LHCN-M2 (cell line): ENCODE measurements around the gene COL18A1. TPM values are rescaled to one million over a fixed set of nuclear protein-coding genes. Genes with fewer than 3 reads are reported as not detected.
"Not testable (repeated sequence)": the region's sequence is repeated elsewhere in the genome, so short reads cannot be mapped to it uniquely, and the experiment has no call there.

Experiments used
- DNase-seq: peaks from one replicate; pipeline ENCODE4 v3.0.0-alpha.2; 2012; ENCODE audit warnings: low read depth
- total RNA-seq: library from RNA; depleted of rRNA; stranded (reverse); fragments of >200 nt; gene quantifications from 2 replicates; pipeline ENCODE4 v1.2.3, GENCODE V29; 2014

Gene COL18A1
- total RNA-seq, 1 experiment from 2014 or later, result 54.2 TPM

DNA sequence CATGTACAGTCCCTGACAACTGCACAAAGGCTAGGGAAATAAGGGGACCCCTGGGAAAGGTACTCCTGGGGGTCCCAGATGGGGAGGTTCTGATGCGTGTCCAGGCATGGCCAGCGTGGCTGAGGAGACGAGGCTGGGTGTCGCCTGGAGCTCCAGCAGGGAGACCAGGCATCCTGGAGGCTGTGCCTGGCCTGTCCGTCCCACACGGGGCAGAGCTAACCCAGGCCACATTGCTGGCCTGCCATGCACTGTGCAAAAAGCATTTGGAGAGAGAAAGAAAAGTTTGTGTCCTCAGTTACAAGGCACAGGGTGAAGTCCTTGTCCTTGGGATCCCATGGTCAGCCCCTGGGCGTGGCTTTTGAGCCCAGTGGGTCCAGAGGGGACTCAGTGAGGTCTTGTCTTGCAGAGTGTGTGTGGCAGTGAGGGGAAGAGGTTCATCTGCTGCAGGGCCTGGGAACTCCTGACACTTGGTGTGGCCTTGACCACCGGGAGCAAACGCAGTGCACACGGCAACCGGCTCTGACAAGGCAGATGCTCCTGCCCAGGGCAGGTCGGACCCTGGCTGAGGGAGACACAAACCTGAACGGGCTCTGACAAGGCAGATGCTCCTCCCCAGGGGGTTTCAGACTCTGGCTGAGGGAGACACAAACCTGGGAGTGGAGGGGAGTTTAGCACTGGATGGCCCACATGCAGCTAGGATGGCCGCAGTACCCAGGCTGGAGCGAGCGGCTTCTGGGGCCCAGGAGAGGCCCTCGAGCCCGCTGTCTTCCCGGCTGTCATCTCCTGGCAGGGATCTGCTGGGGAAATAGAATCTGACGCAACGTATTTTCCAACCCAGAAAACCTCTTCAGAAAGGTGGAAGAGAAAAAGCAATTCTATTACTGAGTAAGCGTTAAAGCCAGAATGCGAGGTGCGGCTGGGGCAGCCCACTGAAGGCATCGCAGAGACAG, 37.3 kb upstream of the COL18A1 start:
- no peak for DNase-seq

GRCh38 chr21:45369018-45369417, 35.9 kb upstream of the COL18A1 start:
- DNase-seq, result not testable (repeated sequence)

DNA sequence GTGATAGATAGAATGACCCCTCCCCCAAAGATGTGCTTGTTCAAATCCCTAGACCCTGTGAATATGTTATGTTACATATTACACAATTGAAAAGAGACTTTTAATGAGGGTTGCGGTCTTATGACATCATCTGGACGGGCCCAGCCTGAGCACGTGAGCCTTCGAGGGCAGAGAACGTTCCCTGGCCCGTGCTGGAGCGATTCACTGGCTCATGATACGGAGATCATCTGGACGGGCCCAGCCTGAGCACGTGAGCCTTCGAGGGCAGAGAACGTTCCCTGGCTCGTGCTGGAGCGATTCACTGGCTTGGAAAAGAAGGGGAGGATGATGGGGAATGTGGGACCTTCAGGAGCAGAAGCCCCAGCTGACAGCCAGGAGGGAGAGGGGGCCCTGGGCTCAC, 34.4 kb upstream of the COL18A1 start:
- DNase-seq, result no peak

GRCh38 chr21:45371081-45371480, 33.9 kb upstream of the COL18A1 start:
- DNase-seq, result no peak

- no peak for DNase-seq
Measured at GRCh38 chr21:45371655-45372054, 33.3 kb upstream of the COL18A1 start.

DNA sequence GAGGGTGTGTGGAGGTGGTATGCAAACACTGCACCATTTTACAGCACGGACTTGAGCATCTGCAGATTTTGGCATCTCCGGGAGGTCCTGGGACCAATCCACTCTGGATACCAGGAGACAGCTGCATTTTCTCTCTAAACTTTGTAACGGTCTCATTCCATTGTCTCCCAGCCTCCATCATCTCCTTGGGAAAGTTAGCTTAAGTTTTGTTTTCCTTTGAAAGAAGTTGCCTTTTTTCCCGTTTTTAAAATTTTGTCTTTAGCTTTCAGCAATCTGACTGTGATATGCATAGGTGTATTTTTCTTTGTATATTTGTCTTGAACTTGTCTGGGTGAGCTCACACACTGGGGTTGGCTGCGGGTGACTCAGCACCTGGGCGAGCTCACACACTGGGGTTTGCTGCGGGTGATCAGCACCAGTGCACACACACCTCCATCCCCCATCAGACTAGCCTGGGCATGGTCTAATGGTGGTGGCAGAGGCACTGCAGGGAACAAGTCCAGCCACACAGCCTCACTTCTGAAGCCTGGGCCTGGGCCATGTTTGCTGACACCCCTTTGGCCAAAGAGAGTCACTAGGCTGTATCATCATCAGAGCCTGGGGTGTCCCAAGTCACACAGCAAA, 32.1 kb upstream of the COL18A1 start:
- DNase-seq, result peak; percentile 32

DNA sequence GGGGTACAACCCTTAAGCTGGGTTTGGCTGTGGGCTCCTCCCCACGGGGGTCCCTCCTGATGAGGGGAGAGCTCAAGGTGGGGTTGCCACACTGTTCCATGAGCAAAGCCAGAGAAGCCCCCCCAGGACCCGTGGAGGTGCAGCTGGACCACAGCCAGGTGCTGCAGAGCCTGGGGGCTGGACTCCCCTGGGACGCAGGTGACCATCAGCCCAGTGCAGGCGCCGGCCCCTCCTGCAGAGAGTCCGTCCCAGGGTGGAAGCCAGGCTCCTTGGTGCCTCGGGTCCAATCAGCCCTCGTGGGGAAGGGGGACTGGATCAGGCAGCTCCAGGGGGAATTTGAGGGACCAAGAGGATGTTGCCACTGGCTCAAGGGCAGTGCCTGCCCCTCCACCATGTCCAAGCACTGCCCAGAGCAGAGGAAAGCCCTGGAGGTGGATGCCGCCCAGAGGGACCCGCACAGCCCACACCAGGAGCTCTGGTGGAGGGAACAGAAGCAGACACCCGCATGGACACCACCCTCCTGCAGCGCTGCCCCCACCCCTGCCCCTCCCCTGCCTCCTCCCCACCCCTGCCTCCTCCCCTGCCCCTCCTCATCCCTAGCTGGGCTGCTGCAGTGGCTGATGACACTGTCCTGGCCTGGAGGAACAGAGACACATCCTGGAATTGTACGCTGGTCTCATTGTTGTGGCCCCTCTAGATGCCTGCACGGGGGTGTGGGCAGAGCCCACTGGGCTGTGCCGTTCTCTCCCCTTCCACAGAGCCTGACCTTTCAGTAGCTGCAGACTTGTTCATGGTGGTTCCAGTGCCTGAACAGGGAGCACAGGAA, 30.8 kb upstream of the COL18A1 start:
- DNase-seq, result no peak

DNA sequence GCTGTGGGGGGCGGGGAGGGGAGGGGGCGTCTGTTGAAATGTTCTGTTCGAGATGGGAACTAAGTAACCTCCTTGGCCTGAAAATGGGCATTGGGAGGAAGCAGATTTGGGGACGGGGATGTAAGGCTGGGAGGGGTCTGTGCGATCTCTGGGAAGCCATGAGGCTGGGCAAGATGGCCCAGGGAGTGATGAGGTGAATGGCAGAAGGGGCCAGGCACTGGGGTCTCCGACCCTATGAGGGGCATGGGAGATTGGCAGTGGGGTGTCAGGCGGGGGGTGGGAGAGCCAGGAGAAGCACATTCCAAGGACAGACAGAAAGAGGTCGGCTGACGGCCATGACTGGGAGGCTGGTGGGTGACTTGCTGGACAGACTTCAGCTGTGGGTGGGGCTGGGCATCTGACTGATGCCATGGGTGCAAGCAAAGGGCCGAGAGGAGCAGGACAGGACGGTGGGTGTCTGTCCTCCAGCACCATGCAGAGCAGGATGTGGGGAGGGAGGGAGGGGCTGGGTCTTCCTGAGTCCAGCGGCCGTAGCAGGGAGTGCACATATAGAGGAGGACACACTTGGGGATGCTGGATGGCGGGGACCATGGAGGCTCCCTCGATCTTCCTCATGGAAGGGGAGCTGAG, 30.0 kb upstream of the COL18A1 start:
- DNase-seq, result no peak

- no peak for DNase-seq
Measured at GRCh38 chr21:45376459-45377324, 28.3 kb upstream of the COL18A1 start.

- no peak for DNase-seq
Measured at GRCh38 chr21:45377325-45377709, 27.6 kb upstream of the COL18A1 start.

DNA sequence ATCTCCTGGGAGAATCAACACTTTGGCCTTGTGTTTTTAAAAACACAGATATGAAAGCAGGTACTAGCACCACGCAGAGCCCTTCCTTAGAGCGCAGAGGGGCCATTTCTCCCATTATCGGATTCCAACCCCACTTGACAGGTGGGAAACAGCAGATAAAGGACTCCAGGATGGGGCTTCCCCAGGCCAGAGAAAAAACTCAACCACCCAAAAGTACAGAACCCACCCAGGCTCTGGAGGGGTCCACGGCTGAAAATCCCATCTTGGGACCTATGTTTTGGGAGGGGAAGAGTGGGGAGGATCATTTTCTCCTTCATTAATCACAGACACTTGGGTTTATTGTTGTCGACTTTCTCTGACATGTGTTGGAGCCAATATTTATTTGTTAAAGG, 27.1 kb upstream of the COL18A1 start:
- DNase-seq, result no peak

DNA sequence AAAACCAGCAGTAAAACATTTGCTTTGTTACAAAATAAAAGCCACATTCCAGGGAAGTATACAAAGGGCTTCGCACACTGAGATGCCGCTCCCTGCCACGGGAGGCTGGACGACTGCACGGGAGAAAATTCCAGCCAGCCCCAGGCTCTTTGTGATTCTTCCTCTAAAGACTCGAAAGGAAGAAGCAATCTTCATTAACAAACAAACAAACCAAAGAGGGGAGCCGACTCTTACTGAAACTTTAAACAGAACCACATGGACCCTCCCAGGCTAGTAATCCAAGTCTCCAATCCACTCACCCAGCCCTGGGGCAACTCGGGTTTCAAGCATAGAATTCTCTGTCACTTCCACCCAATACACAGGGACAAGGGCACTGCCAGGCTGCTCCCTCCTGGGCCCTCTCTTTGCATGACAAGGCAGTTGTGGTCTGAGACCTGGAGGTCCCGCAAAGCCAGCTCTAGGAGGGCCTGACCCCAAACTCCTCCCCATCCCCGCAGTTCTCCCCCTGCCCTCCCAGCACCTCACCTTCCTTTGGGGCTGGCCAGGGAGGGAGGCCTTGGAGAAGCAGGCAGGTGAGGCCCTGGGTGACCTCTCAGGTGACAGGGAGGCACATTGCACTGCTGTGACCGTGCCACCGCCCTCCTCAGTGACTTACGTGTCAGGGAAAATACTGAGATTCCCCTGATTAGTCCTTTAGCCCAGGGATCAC, 26.6 kb upstream of the COL18A1 start:
- no peak for DNase-seq

GRCh38 chr21:45379171-45379900, 25.6 kb upstream of the COL18A1 start:
- DNase-seq, result no peak

DNA sequence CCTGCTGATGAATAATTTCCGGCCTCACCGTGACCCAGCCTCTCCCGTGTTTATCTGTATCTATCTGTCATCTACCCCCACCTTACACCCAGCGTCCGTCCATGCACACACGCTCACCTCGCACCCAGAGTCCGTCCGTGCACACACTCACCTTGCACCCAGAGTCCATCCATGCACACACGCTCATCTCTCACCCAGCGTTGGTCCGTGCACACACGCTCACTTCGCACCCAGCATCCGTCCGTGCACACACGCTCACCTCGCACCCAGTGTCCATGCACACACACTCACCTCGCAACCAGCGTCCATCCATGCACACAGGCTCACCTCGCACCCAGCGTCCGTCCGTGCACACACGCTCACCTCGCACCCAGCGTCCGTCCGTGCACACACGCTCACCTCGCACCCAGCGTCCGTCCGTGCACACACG, 25.0 kb upstream of the COL18A1 start:
- DNase-seq, result no peak

DNA sequence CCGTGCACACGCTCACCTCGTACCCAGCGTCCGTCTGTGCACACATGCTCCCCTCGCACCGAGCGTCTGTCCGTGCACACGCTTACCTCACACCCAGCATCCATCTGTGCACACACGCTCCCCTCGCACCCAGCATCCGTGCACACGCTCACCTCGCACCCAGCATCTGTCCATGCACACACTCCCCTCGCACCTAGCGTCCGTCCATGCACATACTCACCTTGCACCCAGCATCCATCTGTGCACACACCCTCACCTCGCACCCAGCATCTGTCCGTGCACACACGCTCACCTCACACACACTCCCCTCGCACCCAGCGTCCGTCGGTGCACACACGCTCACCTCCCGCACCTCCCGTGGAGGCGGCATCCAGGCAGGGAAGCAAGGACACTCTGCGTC, 24.4 kb upstream of the COL18A1 start:
- DNase-seq, result no peak

DNA sequence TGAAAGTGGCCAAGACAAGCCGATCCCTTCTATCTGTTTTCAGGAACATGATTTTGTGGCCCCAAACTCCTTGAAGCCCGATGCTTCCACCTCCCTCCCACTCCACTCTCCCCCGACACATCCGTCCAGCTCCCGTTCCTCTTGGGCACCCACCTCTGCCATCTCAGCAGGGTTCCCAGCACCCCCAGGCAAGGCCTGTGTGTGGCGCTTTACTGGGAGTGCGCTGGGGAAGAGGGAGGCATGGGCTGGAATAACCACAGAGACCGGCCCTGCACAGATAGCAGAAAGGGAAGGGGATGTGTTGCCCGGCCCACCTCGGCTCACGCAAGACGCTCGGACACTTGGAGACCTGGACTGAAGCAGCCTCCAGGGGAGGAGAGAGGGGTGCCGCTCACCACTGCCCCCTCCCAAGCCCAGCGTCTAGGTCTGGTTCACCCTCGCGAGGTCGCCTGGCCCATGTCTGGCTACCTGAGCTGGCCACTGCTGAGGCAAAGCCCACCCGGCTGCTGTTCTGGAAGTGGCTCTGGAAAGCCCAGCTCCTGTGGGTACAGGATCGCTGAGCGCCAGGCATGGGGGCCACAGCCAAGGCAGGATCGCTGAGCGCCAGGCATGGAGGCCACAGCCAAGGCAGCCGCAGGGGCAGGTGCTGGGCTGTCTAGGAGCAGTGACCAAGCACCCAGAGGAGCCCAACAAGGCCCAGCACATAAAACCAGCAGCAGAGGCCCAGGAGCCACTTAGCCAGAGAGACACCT, 23.8 kb upstream of the COL18A1 start:
- no peak for DNase-seq

- no peak for DNase-seq
Measured at GRCh38 chr21:45381865-45382696, 22.9 kb upstream of the COL18A1 start.

GRCh38 chr21:45382697-45382997, 22.3 kb upstream of the COL18A1 start:
- DNase-seq, result no peak
